ENCODE data around the gene LIMA1.

The LIMA1 gene

DNA sequence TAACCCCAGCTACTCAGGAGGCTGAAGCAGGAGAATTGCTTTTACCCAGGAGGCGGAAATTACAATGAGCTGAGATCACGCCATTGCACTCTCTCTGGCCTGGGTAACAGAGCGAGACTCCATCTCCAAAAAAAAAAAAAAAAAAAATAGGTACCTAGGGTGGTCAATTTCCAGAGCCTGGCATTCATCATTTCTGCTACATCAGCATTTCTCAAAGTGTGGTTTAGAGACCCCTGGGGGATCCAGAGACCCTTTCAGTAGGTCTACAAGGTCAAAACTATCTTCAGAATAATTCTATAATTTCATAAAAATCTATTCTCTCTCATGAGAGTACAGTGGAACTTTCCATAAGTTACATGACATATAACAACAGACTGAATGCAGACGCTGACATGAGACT lies 136.0 kb downstream of the LIMA1 start:
- TF ChIP-seq, protein P1, sequence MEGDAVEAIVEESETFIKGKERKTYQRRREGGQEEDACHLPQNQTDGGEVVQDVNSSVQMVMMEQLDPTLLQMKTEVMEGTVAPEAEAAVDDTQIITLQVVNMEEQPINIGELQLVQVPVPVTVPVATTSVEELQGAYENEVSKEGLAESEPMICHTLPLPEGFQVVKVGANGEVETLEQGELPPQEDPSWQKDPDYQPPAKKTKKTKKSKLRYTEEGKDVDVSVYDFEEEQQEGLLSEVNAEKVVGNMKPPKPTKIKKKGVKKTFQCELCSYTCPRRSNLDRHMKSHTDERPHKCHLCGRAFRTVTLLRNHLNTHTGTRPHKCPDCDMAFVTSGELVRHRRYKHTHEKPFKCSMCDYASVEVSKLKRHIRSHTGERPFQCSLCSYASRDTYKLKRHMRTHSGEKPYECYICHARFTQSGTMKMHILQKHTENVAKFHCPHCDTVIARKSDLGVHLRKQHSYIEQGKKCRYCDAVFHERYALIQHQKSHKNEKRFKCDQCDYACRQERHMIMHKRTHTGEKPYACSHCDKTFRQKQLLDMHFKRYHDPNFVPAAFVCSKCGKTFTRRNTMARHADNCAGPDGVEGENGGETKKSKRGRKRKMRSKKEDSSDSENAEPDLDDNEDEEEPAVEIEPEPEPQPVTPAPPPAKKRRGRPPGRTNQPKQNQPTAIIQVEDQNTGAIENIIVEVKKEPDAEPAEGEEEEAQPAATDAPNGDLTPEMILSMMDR (IDR thresholded peaks at IDR 0.05; ENCODE audit: low read depth, low read length) = no peak

DNA sequence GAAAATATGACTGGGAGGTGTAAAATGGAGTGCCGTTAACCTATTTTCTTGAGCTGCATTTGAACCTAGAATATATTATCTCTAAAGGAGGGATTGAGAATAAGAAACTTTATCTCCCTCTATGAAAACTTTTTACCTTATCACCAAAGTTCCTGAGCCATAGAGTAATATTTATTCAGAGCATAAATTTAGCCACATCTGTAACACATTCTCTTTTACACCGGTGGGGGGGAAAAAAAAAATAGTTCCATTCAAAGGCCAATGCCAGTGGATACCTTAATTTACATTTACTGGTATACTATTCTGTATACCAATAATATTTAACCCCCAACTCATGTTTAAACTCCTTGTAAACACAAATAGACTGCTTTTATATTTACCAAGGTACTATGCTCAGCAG lies 137.9 kb downstream of the LIMA1 start:
- no peak for DNase-seq (ENCODE audit: extremely low read depth, low read depth)
- TF ChIP-seq, protein P1 (IDR thresholded peaks at IDR 0.05; ENCODE audit: low read depth, low read length) = no peak

More for the DNA sequence above, 136.0 kb downstream of the LIMA1 start:
- DNase-seq (ENCODE audit: extremely low read depth, low read depth) = no peak

DNA sequence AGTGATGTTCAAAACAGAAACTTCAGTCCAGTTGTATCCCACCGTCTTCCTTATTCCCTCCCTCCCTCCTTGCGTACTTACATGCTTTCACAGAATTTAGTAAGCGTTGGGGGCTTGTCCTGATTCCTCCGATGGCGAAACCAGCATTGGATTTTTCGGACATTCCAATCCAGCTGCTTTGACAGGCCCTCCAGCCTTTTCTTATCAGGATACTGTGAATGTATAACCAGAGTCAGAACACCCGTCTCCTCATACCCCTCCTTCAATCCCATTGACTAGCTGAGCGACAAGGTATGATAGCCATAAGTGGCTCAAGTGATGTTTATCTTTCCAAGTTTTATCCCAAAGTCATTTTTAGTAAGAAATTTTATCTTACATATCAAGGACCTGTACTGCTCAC lies 140.3 kb downstream of the LIMA1 start:
- DNase-seq (ENCODE audit: extremely low read depth, low read depth) = no peak
- TF ChIP-seq, protein P1 (IDR thresholded peaks at IDR 0.05; ENCODE audit: low read depth, low read length) = no peak

DNA sequence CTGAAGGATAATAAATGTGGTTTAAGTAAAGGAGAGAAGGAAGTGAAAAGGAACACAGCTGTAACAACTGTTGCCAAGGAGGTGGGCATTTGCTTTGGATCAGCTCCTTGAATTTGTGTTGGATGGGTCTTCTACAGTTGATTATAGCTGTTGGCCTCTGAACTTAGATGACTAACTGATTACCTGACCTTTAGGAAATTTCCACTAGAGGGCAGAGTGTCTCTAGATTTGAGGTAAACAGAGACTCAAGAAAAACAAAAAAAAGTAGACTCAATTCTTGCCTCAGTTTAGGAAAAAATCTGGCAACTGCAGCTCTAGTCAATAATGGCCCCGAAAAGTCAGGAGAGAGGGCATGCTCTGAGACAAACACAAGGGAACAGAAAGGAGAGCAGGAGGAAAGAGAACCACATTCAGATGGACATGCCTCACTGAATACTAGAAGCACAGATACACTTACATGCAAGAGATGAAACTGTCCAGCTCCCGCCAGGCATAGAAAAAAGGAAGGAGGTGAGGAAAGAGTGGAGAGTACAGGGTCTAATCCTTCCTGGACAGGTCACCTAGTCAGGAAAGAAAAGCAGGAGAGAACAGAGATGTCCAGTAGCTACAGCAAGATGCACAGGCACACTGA lies 150.7 kb downstream of the LIMA1 start:
- DNase-seq (ENCODE audit: extremely low read depth, low read depth) = peak; percentile 19
- TF ChIP-seq, protein P1 (IDR thresholded peaks at IDR 0.05; ENCODE audit: low read depth, low read length) = peak; percentile 42

DNA sequence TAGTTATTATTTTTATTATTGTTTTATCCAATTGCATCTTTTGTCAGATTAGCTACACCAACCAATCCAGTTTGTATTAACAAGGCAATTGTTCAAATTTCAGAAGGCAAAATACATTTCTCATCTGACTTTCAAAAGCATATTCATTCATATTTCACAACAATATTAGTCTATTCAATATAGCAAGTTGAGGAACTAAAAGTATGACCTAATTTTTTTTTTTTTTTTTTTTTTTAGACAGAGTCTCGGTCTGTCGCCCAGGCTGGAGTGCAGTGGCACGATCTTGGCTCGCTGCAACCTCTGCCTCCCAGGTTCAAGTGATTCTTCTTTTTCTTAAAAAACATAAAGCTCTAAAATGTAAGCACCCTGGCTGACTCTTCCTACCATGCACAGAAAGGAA lies 154.0 kb downstream of the LIMA1 start:
- TF ChIP-seq, protein P1 (IDR thresholded peaks at IDR 0.05; ENCODE audit: low read depth, low read length) = no peak
- no peak for DNase-seq (ENCODE audit: extremely low read depth, low read depth)

DNA sequence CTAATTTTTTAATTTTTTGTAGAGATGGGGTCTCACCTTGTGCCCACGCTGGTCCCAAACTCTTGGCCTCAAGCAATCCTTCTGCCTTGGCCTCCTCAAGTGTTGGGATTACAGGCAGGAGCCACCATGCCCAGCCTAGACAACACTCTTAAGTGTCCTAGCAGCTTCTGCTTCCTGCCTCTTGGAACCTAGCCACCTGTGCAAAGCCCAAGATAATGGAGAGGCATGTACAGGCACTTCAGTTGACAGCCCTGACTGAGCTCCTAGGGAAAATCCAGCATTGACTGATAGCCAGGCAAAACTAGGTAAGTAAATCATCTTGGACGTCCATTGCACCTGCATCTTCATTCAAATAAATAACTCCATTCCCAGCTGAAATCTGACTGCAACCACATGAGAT lies 155.8 kb downstream of the LIMA1 start:
- no peak for DNase-seq (ENCODE audit: extremely low read depth, low read depth)
- TF ChIP-seq, protein P1 (IDR thresholded peaks at IDR 0.05; ENCODE audit: low read depth, low read length) = no peak
